HL-60 (cell line): ENCODE data around the gene MRPS2.

Experiments
- DNase-seq, 2 experiments: peaks; one replicate each; pipeline ENCODE4 v3.0.0-alpha.2; 2010 to 2020; ENCODE audit warnings: low read depth in 1 of 2, low spot score in 1 of 2
- H3K27ac ChIP-seq: fragments of 250-450 bp; sonication (Bioruptor Pico); replicated peaks from 2 replicates; pipeline ENCODE4 v1.5.1; 2020; ENCODE audit warnings: mild to moderate bottlenecking, moderate library complexity
- H3K27me3 ChIP-seq: fragments of 250-450 bp; sonication (Bioruptor Pico); 2 replicates; pipeline ENCODE4 v1.5.1; 2021; ENCODE audit warnings: mild to moderate bottlenecking, moderate library complexity; ENCODE audit not compliant: insufficient read depth, poor library complexity, severe bottlenecking
- H3K4me3 ChIP-seq: replicated peaks from 2 replicates; pipeline ENCODE4 v1.5.1; 2011; ENCODE audit warnings: mild to moderate bottlenecking, control low read depth, low read length; ENCODE audit not compliant: insufficient read depth
- GABPA ChIP-seq: IDR thresholded peaks from 2 replicates; pipeline ENCODE4 v1.6.1; 2012; ENCODE audit warnings: low read depth
- POLR2AphosphoS5 ChIP-seq: IDR thresholded peaks from 2 replicates; pipeline ENCODE4 v1.6.1; 2012; ENCODE audit warnings: low read depth
- SPI1 ChIP-seq: IDR thresholded peaks from 2 replicates; pipeline ENCODE4 v1.6.1; 2012; ENCODE audit warnings: low read depth, mild to moderate bottlenecking, borderline replicate concordance
- TF ChIP-seq, protein P1 (sequence below): IDR thresholded peaks from 2 replicates; pipeline ENCODE4 v1.6.1; 2012; ENCODE audit warnings: low read depth; ENCODE audit not compliant: insufficient replicate concordance
- TF ChIP-seq, protein P2 (sequence below): IDR thresholded peaks from one replicate; pipeline ENCODE4 v1.5.1; 2011; ENCODE audit warnings: low read length, control low read depth, inconsistent platforms; ENCODE audit not compliant: insufficient read depth

Gene MRPS2

GRCh38 chr9:135463140-135463539, 37.3 kb upstream of the MRPS2 start:
- Histone ChIP-seq H3K4me3 (no peak overlapping the region), H3K27ac (no peak overlapping the region), H3K27me3 (no peaks in the 10 kb centered on the region)
- TF ChIP-seq GABPA (no peak), SPI1 (no peak), POLR2AphosphoS5 (no peak)
- TF ChIP-seq, protein P1, sequence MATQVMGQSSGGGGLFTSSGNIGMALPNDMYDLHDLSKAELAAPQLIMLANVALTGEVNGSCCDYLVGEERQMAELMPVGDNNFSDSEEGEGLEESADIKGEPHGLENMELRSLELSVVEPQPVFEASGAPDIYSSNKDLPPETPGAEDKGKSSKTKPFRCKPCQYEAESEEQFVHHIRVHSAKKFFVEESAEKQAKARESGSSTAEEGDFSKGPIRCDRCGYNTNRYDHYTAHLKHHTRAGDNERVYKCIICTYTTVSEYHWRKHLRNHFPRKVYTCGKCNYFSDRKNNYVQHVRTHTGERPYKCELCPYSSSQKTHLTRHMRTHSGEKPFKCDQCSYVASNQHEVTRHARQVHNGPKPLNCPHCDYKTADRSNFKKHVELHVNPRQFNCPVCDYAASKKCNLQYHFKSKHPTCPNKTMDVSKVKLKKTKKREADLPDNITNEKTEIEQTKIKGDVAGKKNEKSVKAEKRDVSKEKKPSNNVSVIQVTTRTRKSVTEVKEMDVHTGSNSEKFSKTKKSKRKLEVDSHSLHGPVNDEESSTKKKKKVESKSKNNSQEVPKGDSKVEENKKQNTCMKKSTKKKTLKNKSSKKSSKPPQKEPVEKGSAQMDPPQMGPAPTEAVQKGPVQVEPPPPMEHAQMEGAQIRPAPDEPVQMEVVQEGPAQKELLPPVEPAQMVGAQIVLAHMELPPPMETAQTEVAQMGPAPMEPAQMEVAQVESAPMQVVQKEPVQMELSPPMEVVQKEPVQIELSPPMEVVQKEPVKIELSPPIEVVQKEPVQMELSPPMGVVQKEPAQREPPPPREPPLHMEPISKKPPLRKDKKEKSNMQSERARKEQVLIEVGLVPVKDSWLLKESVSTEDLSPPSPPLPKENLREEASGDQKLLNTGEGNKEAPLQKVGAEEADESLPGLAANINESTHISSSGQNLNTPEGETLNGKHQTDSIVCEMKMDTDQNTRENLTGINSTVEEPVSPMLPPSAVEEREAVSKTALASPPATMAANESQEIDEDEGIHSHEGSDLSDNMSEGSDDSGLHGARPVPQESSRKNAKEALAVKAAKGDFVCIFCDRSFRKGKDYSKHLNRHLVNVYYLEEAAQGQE = no peak
- TF ChIP-seq, protein P2, sequence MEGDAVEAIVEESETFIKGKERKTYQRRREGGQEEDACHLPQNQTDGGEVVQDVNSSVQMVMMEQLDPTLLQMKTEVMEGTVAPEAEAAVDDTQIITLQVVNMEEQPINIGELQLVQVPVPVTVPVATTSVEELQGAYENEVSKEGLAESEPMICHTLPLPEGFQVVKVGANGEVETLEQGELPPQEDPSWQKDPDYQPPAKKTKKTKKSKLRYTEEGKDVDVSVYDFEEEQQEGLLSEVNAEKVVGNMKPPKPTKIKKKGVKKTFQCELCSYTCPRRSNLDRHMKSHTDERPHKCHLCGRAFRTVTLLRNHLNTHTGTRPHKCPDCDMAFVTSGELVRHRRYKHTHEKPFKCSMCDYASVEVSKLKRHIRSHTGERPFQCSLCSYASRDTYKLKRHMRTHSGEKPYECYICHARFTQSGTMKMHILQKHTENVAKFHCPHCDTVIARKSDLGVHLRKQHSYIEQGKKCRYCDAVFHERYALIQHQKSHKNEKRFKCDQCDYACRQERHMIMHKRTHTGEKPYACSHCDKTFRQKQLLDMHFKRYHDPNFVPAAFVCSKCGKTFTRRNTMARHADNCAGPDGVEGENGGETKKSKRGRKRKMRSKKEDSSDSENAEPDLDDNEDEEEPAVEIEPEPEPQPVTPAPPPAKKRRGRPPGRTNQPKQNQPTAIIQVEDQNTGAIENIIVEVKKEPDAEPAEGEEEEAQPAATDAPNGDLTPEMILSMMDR = no peak
- no peak for DNase-seq

GRCh38 chr9:135464181-135464580, 36.3 kb upstream of the MRPS2 start:
- Histone ChIP-seq H3K27ac (no peak overlapping the region), H3K4me3 (no peak overlapping the region), H3K27me3 (peaks cover 9% of the 10 kb centered on the region)
- no peak for DNase-seq
- TF ChIP-seq, protein P1 = no peak
- TF ChIP-seq SPI1 (no peak), POLR2AphosphoS5 (no peak), GABPA (no peak)
- TF ChIP-seq, protein P2 = no peak

GRCh38 chr9:135468854-135469521, 31.5 kb upstream of the MRPS2 start:
- TF ChIP-seq SPI1 (no peak), GABPA (no peak), POLR2AphosphoS5 (no peak)
- TF ChIP-seq, protein P1 = no peak
- TF ChIP-seq, protein P2 = no peak
- DNase-seq = no peak
- no peak overlapping the region for H3K4me3 ChIP-seq
- peaks cover 13% of the 10 kb centered on the region for H3K27me3 ChIP-seq
- H3K27ac ChIP-seq = no peak overlapping the region
